GM23338 (cell line): ENCODE measurements around the gene KCNQ1OT1. TPM values are rescaled to one million over a fixed set of nuclear protein-coding genes. Genes with fewer than 3 reads are reported as not detected.

ENCODE experiments used
- ATAC-seq: fragments of 200-7000 bp; cut with Tn5 transposase; 3 replicates; pipeline ENCODE4 v1.9.1; 2020
- DNase-seq: peaks from one replicate; pipeline ENCODE4 v3.0.0-alpha.2; 2015; ENCODE audit warnings: low spot score
- H2AFZ ChIP-seq: fragments of 200-600 bp; sonication (generic); 2 replicates; pipeline ENCODE4 v1.8.0; 2016; ENCODE audit warnings: antibody characterized with exemption, mild to moderate bottlenecking, moderate library complexity
- H3F3A ChIP-seq: fragments of 200-600 bp; sonication (generic); replicated peaks from 2 replicates; pipeline ENCODE4 v1.8.0; 2017; ENCODE audit warnings: antibody characterized with exemption, mixed run types, low read depth
- H3K27ac ChIP-seq: fragments of 200-600 bp; sonication (generic); 2 replicates; pipeline ENCODE4 v1.6.1; 2016; ENCODE audit warnings: low read depth
- H3K27me3 ChIP-seq: fragments of 200-600 bp; sonication (generic); 2 replicates; pipeline ENCODE4 v1.8.0; 2016; ENCODE audit warnings: mild to moderate bottlenecking, mixed run types, moderate library complexity; ENCODE audit not compliant: insufficient read depth
- H3K36me3 ChIP-seq: fragments of 200-600 bp; sonication (generic); 2 replicates; pipeline ENCODE4 v1.8.0; 2016; ENCODE audit warnings: mild to moderate bottlenecking; ENCODE audit not compliant: insufficient read depth
- H3K4me1 ChIP-seq: fragments of 200-600 bp; sonication (generic); 2 replicates; pipeline ENCODE4 v1.8.0; 2016; ENCODE audit warnings: mild to moderate bottlenecking, moderate library complexity; ENCODE audit not compliant: insufficient read depth
- H3K4me2 ChIP-seq: fragments of 200-600 bp; sonication (generic); 2 replicates; pipeline ENCODE4 v1.7.1; 2017; ENCODE audit warnings: mixed run types
- H3K4me3 ChIP-seq: fragments of 200-600 bp; sonication (generic); 2 replicates; pipeline ENCODE4 v1.6.1; 2016; ENCODE audit warnings: mixed run types
- H3K79me2 ChIP-seq: fragments of 200-600 bp; sonication (generic); replicated peaks from 2 replicates; pipeline ENCODE4 v1.8.0; 2017; ENCODE audit warnings: mild to moderate bottlenecking; ENCODE audit not compliant: insufficient read depth
- H3K9me2 ChIP-seq: fragments of 200-600 bp; sonication (generic); 2 replicates; pipeline ENCODE4 v1.8.0; 2017; ENCODE audit not compliant: insufficient read depth
- H4K20me1 ChIP-seq: fragments of 200-600 bp; sonication (generic); replicated peaks from 2 replicates; pipeline ENCODE4 v1.8.0; 2017; ENCODE audit warnings: mild to moderate bottlenecking; ENCODE audit not compliant: insufficient read depth
- H3K27ac Mint-ChIP-seq: 2 replicates; pipeline ENCODE4 v1.8.0; 2020; ENCODE audit warnings: inconsistent platforms, mild to moderate bottlenecking, moderate library complexity, mixed read lengths
- H3K27me3 Mint-ChIP-seq: 3 replicates; pipeline ENCODE4 v1.8.0; 2022; ENCODE audit warnings: low read depth, mild to moderate bottlenecking, moderate library complexity, mixed read lengths, inconsistent platforms; ENCODE audit not compliant: insufficient read depth, poor library complexity
- H3K36me3 Mint-ChIP-seq: 3 replicates; pipeline ENCODE4 v1.8.0; 2021; ENCODE audit warnings: low read depth, mild to moderate bottlenecking, inconsistent platforms, moderate library complexity, mixed read lengths
- H3K4me1 Mint-ChIP-seq: 3 replicates; pipeline ENCODE4 v1.8.0; 2020; ENCODE audit warnings: mild to moderate bottlenecking, inconsistent platforms, mixed read lengths
- H3K4me3 Mint-ChIP-seq: 3 replicates; pipeline ENCODE4 v1.8.0; 2021; ENCODE audit warnings: moderate library complexity, mild to moderate bottlenecking, inconsistent platforms, mixed read lengths
- H3K9me3 Mint-ChIP-seq: 3 replicates; pipeline ENCODE4 v1.8.0; 2020; ENCODE audit warnings: moderate library complexity, mild to moderate bottlenecking, inconsistent platforms, mixed read lengths
- CREB1 ChIP-seq: fragments of 250-450 bp; sonication (Bioruptor Pico); IDR thresholded peaks from 2 replicates; pipeline ENCODE4 v1.5.0; 2020; ENCODE audit warnings: low read depth, mild to moderate bottlenecking, moderate library complexity
- CTCF ChIP-seq, 2 experiments: fragments of 200-600 bp in 1 of 2; sonication (generic) in 1 of 2; conservative IDR thresholded peaks; 2 replicates each; pipeline versions ENCODE4 v1.5.1 to v1.6.1; 2016 to 2017; ENCODE audit warnings: antibody characterized with exemption in 2 of 2, low read depth in 2 of 2, mild to moderate bottlenecking in 2 of 2, moderate library complexity in 1 of 2
- EZH2 ChIP-seq: fragments of 200-600 bp; sonication (generic); IDR thresholded peaks from one replicate; pipeline ENCODE4 v1.8.0; 2017; ENCODE audit warnings: antibody characterized with exemption, mild to moderate bottlenecking, low read depth; ENCODE audit not compliant: unreplicated experiment
- EZH2phosphoT487 ChIP-seq: fragments of 200-600 bp; sonication (generic); IDR thresholded peaks from one replicate; pipeline ENCODE4 v1.8.1; 2018; ENCODE audit warnings: antibody characterized with exemption; ENCODE audit not compliant: unreplicated experiment
- JUNB ChIP-seq: IDR thresholded peaks from one replicate; pipeline ENCODE4 v1.6.1; 2016; ENCODE audit warnings: antibody characterized with exemption; ENCODE audit not compliant: unreplicated experiment
- NANOG ChIP-seq: IDR thresholded peaks from 2 replicates; pipeline ENCODE4 v1.6.1; 2016; ENCODE audit warnings: antibody characterized with exemption, borderline replicate concordance
- POLR2AphosphoS5 ChIP-seq: IDR thresholded peaks from 2 replicates; pipeline ENCODE4 v1.6.1; 2016; ENCODE audit warnings: antibody characterized with exemption, low read depth
- REST ChIP-seq: IDR thresholded peaks from one replicate; pipeline ENCODE4 v1.6.1; 2018; ENCODE audit warnings: antibody characterized with exemption; ENCODE audit not compliant: unreplicated experiment
- STAT1 ChIP-seq: IDR thresholded peaks from one replicate; pipeline ENCODE4 v1.6.1; 2016; ENCODE audit warnings: antibody characterized with exemption; ENCODE audit not compliant: unreplicated experiment
- ZNF114 ChIP-seq: fragments of 250-450 bp; sonication (Bioruptor Pico); IDR thresholded peaks from 2 replicates; pipeline ENCODE4 v1.5.0; 2020; ENCODE audit warnings: mild to moderate bottlenecking, moderate library complexity
- ZNF331 ChIP-seq: fragments of 250-450 bp; sonication (Bioruptor Pico); IDR thresholded peaks from 2 replicates; pipeline ENCODE4 v1.5.0; 2020; ENCODE audit warnings: low read depth, mild to moderate bottlenecking, moderate library complexity
- polyA plus RNA-seq: library from polyadenylated mRNA; unstranded; fragments of >200 nt; fragmentation: Nextera tagmentation; extraction: Ambion mirVana; gene quantifications from 2 replicates; pipeline ENCODE4 v1.2.1, GENCODE V29; 2016
- total RNA-seq: library from RNA; depleted of rRNA; stranded (reverse); fragments of >200 nt; shearing (Covaris generic); gene quantifications from 2 replicates; pipeline ENCODE4 v1.2.3, GENCODE V29; 2014
- TF ChIP-seq, protein P1 (sequence below): fragments of 250-450 bp; sonication (Bioruptor Pico); IDR thresholded peaks from 2 replicates; pipeline ENCODE4 v1.5.0; 2020; ENCODE audit warnings: mild to moderate bottlenecking, moderate library complexity
- TF ChIP-seq, protein P2 (sequence below): IDR thresholded peaks from 2 replicates; pipeline ENCODE4 v1.6.1; 2016; ENCODE audit warnings: antibody characterized with exemption

KCNQ1OT1 gene
- total and polyA plus RNA-seq, 2 experiments from 2014 or later: 1.5 to 4.2 TPM

GRCh38 chr11:2697866-2698265 lies 1.9 kb downstream of the KCNQ1OT1 start:
- Mint-ChIP-seq H3K27me3 (peaks cover 32% of the 10 kb centered on the region), H3K4me3 (peak overlapping the region; percentile 80), H3K27ac (no peak overlapping the region), H3K9me3 (peaks cover 11% of the 10 kb centered on the region), H3K4me1 (peaks cover 61% of the 10 kb centered on the region), H3K36me3 (peaks cover 32% of the 10 kb centered on the region)
- no peak for TF ChIP-seq CREB1 (CRISPR knock-in tag)
- no peak for TF ChIP-seq REST
- TF ChIP-seq EZH2phosphoT487: no peak
- TF ChIP-seq POLR2AphosphoS5: no peak
- no peak for TF ChIP-seq ZNF331 (CRISPR knock-in tag)
- no peak for TF ChIP-seq EZH2
- no peak for TF ChIP-seq NANOG
- TF ChIP-seq, protein P1, sequence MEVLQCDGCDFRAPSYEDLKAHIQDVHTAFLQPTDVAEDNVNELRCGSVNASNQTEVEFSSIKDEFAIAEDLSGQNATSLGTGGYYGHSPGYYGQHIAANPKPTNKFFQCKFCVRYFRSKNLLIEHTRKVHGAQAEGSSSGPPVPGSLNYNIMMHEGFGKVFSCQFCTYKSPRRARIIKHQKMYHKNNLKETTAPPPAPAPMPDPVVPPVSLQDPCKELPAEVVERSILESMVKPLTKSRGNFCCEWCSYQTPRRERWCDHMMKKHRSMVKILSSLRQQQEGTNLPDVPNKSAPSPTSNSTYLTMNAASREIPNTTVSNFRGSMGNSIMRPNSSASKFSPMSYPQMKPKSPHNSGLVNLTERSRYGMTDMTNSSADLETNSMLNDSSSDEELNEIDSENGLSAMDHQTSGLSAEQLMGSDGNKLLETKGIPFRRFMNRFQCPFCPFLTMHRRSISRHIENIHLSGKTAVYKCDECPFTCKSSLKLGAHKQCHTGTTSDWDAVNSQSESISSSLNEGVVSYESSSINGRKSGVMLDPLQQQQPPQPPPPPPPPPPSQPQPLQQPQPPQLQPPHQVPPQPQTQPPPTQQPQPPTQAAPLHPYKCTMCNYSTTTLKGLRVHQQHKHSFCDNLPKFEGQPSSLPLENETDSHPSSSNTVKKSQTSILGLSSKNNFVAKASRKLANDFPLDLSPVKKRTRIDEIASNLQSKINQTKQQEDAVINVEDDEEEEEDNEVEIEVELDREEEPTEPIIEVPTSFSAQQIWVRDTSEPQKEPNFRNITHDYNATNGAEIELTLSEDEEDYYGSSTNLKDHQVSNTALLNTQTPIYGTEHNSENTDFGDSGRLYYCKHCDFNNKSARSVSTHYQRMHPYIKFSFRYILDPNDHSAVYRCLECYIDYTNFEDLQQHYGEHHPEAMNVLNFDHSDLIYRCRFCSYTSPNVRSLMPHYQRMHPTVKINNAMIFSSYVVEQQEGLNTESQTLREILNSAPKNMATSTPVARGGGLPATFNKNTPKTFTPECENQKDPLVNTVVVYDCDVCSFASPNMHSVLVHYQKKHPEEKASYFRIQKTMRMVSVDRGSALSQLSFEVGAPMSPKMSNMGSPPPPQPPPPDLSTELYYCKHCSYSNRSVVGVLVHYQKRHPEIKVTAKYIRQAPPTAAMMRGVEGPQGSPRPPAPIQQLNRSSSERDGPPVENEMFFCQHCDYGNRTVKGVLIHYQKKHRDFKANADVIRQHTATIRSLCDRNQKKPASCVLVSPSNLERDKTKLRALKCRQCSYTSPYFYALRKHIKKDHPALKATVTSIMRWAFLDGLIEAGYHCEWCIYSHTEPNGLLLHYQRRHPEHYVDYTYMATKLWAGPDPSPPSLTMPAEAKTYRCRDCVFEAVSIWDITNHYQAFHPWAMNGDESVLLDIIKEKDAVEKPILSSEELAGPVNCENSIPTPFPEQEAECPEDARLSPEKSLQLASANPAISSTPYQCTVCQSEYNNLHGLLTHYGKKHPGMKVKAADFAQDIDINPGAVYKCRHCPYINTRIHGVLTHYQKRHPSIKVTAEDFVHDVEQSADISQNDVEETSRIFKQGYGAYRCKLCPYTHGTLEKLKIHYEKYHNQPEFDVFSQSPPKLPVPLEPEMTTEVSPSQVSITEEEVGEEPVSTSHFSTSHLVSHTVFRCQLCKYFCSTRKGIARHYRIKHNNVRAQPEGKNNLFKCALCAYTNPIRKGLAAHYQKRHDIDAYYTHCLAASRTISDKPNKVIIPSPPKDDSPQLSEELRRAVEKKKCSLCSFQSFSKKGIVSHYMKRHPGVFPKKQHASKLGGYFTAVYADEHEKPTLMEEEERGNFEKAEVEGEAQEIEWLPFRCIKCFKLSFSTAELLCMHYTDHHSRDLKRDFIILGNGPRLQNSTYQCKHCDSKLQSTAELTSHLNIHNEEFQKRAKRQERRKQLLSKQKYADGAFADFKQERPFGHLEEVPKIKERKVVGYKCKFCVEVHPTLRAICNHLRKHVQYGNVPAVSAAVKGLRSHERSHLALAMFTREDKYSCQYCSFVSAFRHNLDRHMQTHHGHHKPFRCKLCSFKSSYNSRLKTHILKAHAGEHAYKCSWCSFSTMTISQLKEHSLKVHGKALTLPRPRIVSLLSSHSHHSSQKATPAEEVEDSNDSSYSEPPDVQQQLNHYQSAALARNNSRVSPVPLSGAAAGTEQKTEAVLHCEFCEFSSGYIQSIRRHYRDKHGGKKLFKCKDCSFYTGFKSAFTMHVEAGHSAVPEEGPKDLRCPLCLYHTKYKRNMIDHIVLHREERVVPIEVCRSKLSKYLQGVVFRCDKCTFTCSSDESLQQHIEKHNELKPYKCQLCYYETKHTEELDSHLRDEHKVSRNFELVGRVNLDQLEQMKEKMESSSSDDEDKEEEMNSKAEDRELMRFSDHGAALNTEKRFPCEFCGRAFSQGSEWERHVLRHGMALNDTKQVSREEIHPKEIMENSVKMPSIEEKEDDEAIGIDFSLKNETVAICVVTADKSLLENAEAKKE (CRISPR knock-in tag): no peak
- TF ChIP-seq, protein P2, sequence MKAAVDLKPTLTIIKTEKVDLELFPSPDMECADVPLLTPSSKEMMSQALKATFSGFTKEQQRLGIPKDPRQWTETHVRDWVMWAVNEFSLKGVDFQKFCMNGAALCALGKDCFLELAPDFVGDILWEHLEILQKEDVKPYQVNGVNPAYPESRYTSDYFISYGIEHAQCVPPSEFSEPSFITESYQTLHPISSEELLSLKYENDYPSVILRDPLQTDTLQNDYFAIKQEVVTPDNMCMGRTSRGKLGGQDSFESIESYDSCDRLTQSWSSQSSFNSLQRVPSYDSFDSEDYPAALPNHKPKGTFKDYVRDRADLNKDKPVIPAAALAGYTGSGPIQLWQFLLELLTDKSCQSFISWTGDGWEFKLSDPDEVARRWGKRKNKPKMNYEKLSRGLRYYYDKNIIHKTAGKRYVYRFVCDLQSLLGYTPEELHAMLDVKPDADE: no peak
- no peak for TF ChIP-seq JUNB
- TF ChIP-seq ZNF114 (CRISPR knock-in tag): no peak
- no peak for TF ChIP-seq STAT1
- TF ChIP-seq CTCF (conservative IDR thresholded peaks at IDR 0.05; ENCODE audit: low read depth in 2 of 2): no peak
- H3K4me1 ChIP-seq: peaks cover 47% of the 10 kb centered on the region
- H3K36me3 ChIP-seq: no peaks in the 10 kb centered on the region
- peaks cover 20% of the 10 kb centered on the region for H3K27me3 ChIP-seq
- no peak overlapping the region for H2AFZ ChIP-seq
- DNase-seq (no peak), ATAC-seq (no peak)
- H3K27ac ChIP-seq: no peak overlapping the region
- H3K79me2 ChIP-seq: peaks cover 53% of the 10 kb centered on the region
- peaks cover 13% of the 10 kb centered on the region for H3F3A ChIP-seq
- peak overlapping the region; percentile 70 for H3K4me3 ChIP-seq
- H3K4me2 ChIP-seq: peak overlapping the region; percentile 82
- no peaks in the 10 kb centered on the region for H3K9me2 ChIP-seq
- H4K20me1 ChIP-seq: peaks cover 3% of the 10 kb centered on the region; the same call in 1 of the 2 replicates
